PC-3 (cell line): ENCODE data around the gene LTBP1. TPM values are rescaled to one million over a fixed set of nuclear protein-coding genes. Genes with fewer than 3 reads are reported as not detected.

Source experiments
- ATAC-seq: fragments of 200-7000 bp; cut with Tn5 transposase; 2 replicates; pipeline ENCODE4 v1.9.1; 2020; ENCODE audit warnings: mild to moderate bottlenecking, moderate library complexity
- BruUV-seq: library from RNA; stranded (reverse); fragments of 400-500 nt; replicated peaks from 2 replicates; lab custom pipeline; 2021; lab: Mats Ljungman, UMichigan
- CTCF ChIA-PET: fragments of 300-600 bp; sonication (Branson Sonifier 250); formaldehyde crosslinking; loops from one replicate; lab custom pipeline; 2022; ENCODE audit warnings: antibody characterized with exemption; lab: Charles Lee
- POLR2A ChIA-PET: fragments of 300-600 bp; sonication (Branson Sonifier 250); formaldehyde crosslinking; loops from one replicate; lab custom pipeline; 2022; ENCODE audit warnings: antibody characterized with exemption; ENCODE audit not compliant: unreplicated experiment; lab: Charles Lee
- DNase-seq: peaks from one replicate; pipeline ENCODE4 v3.0.0-alpha.2; 2015
- H2AFZ ChIP-seq: fragments of 300-600 bp; sonication (generic); 2 replicates; pipeline ENCODE4 v1.6.0; 2016; ENCODE audit warnings: antibody characterized with exemption, low read length
- H3F3A ChIP-seq: fragments of 300-600 bp; sonication (generic); one replicate; pipeline ENCODE4 v1.6.0; 2017; ENCODE audit warnings: antibody characterized with exemption, low read length, control low read depth, mild to moderate bottlenecking; ENCODE audit not compliant: unreplicated experiment
- H3K27ac ChIP-seq: fragments of 300-600 bp; sonication (generic); 2 replicates; pipeline ENCODE4 v1.5.1; 2016; ENCODE audit warnings: mild to moderate bottlenecking, low read length
- H3K27me3 ChIP-seq: fragments of 300-600 bp; sonication (generic); 2 replicates; pipeline ENCODE4 v1.6.1; 2016; ENCODE audit warnings: low read length, mixed read lengths
- H3K36me3 ChIP-seq: fragments of 300-600 bp; sonication (generic); 2 replicates; pipeline ENCODE4 v1.6.1; 2016; ENCODE audit warnings: low read depth, mixed run types, low read length, mixed read lengths
- H3K4me1 ChIP-seq: fragments of 300-600 bp; sonication (generic); 2 replicates; pipeline ENCODE4 v1.5.1; 2016; ENCODE audit warnings: low read length; ENCODE audit not compliant: insufficient read depth
- H3K4me2 ChIP-seq: fragments of 300-600 bp; sonication (generic); 2 replicates; pipeline ENCODE4 v1.6.0; 2016; ENCODE audit warnings: low read length
- H3K4me3 ChIP-seq: fragments of 300-600 bp; sonication (generic); 2 replicates; pipeline ENCODE4 v1.5.1; 2016; ENCODE audit warnings: mild to moderate bottlenecking, low read length, mixed read lengths
- H3K79me2 ChIP-seq: fragments of 300-600 bp; sonication (generic); 2 replicates; pipeline ENCODE4 v1.6.1; 2017; ENCODE audit warnings: low read length, mixed read lengths
- H3K9ac ChIP-seq: fragments of 300-600 bp; sonication (generic); 2 replicates; pipeline ENCODE4 v1.6.0; 2016; ENCODE audit warnings: mild to moderate bottlenecking, low read length
- H3K9me2 ChIP-seq: fragments of 300-600 bp; sonication (generic); replicated peaks from 2 replicates; pipeline ENCODE4 v1.6.1; 2016; ENCODE audit warnings: mixed run types, low read length, mixed read lengths
- H3K9me3 ChIP-seq: fragments of 300-600 bp; sonication (generic); 2 replicates; pipeline ENCODE4 v1.6.1; 2016; ENCODE audit warnings: low read length, mixed read lengths
- H4K20me1 ChIP-seq: fragments of 300-600 bp; sonication (generic); 2 replicates; pipeline ENCODE4 v1.6.1; 2016; ENCODE audit warnings: low read length, mixed read lengths
- EZH2 ChIP-seq: fragments of 300-600 bp; sonication (generic); IDR thresholded peaks from one replicate; pipeline ENCODE4 v1.6.1; 2017; ENCODE audit warnings: antibody characterized with exemption, mild to moderate bottlenecking, low read length; ENCODE audit not compliant: unreplicated experiment
- EZH2phosphoT487 ChIP-seq: fragments of 300-600 bp; sonication (generic); IDR thresholded peaks from 2 replicates; pipeline ENCODE4 v1.6.1; 2018; ENCODE audit warnings: mild to moderate bottlenecking, antibody characterized with exemption, low read length, borderline replicate concordance
- intact Hi-C: fragments of 100-400 bp; cut with micrococcal nuclease; formaldehyde crosslinking; loops from 2 replicates; pipeline ENCODE4 v1.9.0; 2023
- total RNA-seq: library from RNA; depleted of rRNA; stranded (reverse); fragments of >200 nt; gene quantifications from 2 replicates; pipeline ENCODE4 v1.2.3, GENCODE V29; 2014
- TF ChIP-seq, protein P1 (sequence below): fragments of 300-600 bp; sonication (generic); conservative IDR thresholded peaks from 2 replicates; pipeline ENCODE4 v1.5.1; 2017; ENCODE audit warnings: antibody characterized with exemption, low read depth, mild to moderate bottlenecking, low read length

Gene LTBP1
- total RNA-seq, 1 experiment from 2014 or later, result 45.9 TPM

GRCh38 chr2:32901313-32901712 lies 45.4 kb upstream of the LTBP1 start:
- no peaks in the 10 kb centered on the region for H3K27me3 ChIP-seq
- no peak for TF ChIP-seq EZH2phosphoT487
- TF ChIP-seq, protein P1, sequence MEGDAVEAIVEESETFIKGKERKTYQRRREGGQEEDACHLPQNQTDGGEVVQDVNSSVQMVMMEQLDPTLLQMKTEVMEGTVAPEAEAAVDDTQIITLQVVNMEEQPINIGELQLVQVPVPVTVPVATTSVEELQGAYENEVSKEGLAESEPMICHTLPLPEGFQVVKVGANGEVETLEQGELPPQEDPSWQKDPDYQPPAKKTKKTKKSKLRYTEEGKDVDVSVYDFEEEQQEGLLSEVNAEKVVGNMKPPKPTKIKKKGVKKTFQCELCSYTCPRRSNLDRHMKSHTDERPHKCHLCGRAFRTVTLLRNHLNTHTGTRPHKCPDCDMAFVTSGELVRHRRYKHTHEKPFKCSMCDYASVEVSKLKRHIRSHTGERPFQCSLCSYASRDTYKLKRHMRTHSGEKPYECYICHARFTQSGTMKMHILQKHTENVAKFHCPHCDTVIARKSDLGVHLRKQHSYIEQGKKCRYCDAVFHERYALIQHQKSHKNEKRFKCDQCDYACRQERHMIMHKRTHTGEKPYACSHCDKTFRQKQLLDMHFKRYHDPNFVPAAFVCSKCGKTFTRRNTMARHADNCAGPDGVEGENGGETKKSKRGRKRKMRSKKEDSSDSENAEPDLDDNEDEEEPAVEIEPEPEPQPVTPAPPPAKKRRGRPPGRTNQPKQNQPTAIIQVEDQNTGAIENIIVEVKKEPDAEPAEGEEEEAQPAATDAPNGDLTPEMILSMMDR, result no peak
- no peak for TF ChIP-seq EZH2
- no TSS peak for BruUV-seq
- H4K20me1 ChIP-seq, result no peaks in the 10 kb centered on the region
- no peak overlapping the region for H3K4me3 ChIP-seq
- no peak overlapping the region for H3K9ac ChIP-seq
- H3K4me1 ChIP-seq, result no peaks in the 10 kb centered on the region
- H3F3A ChIP-seq, result no peaks in the 10 kb centered on the region
- DNase-seq, result no peak
- H3K36me3 ChIP-seq, result no peaks in the 10 kb centered on the region
- ATAC-seq, result no peak
- no peaks in the 10 kb centered on the region for H3K9me3 ChIP-seq
- no peak overlapping the region for H3K4me2 ChIP-seq
- no peak overlapping the region for H2AFZ ChIP-seq
- H3K9me2 ChIP-seq, result no peaks in the 10 kb centered on the region
- ChIA-PET CTCF (no interaction called here), POLR2A (no interaction called here)
- H3K27ac ChIP-seq, result no peak overlapping the region
- intact Hi-C loops, result no loop called here
- no peaks in the 10 kb centered on the region for H3K79me2 ChIP-seq

GRCh38 chr2:32902174-32902573 lies 44.6 kb upstream of the LTBP1 start:
- ATAC-seq, result no peak
- Histone ChIP-seq H3K79me2 (no peaks in the 10 kb centered on the region), H3K4me1 (no peaks in the 10 kb centered on the region), H3K9me3 (no peaks in the 10 kb centered on the region), H3K4me3 (no peak overlapping the region), H4K20me1 (no peaks in the 10 kb centered on the region), H3F3A (no peaks in the 10 kb centered on the region), H3K4me2 (no peak overlapping the region), H3K9ac (no peak overlapping the region), H3K27ac (no peak overlapping the region), H3K27me3 (no peaks in the 10 kb centered on the region), H3K9me2 (no peaks in the 10 kb centered on the region), H2AFZ (no peak overlapping the region), H3K36me3 (no peaks in the 10 kb centered on the region)
- TF ChIP-seq EZH2phosphoT487, result no peak
- TF ChIP-seq, protein P1, result no peak
- no peak for TF ChIP-seq EZH2
- CTCF ChIA-PET, result no interaction called here
- BruUV-seq, result no TSS peak
- intact Hi-C loops, result no loop called here
- POLR2A ChIA-PET, result no interaction called here
- no peak for DNase-seq

DNA sequence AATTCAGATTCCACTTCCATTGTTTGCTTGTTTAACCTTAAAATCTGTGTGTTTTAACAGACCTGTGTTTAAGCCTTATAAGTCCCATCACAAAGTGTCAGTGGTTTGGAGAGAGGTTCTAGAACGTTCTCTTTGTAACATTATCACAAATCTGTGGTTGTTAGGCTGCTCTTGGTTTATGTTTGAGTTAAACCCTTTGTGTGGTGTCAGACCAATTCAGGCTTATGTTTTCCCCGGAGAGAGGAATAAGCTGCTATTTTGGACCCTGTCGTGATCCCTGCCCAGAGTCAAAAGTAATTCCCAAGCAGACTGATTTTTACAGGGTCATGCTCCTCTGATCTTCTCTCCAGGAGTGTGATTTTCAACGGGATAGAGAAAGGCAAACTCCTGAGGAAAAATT lies 43.8 kb upstream of the LTBP1 start:
- Histone ChIP-seq H3K9ac (no peak overlapping the region), H2AFZ (no peak overlapping the region), H3K9me2 (no peaks in the 10 kb centered on the region), H4K20me1 (no peaks in the 10 kb centered on the region), H3K27ac (no peak overlapping the region), H3K79me2 (no peaks in the 10 kb centered on the region), H3K4me1 (no peaks in the 10 kb centered on the region), H3K4me2 (no peak overlapping the region), H3K27me3 (no peaks in the 10 kb centered on the region), H3K36me3 (no peaks in the 10 kb centered on the region), H3K4me3 (no peak overlapping the region), H3F3A (no peaks in the 10 kb centered on the region), H3K9me3 (no peaks in the 10 kb centered on the region)
- intact Hi-C loops, result no loop called here
- no peak for TF ChIP-seq EZH2phosphoT487
- no peak for DNase-seq
- ChIA-PET CTCF (no interaction called here), POLR2A (no interaction called here)
- ATAC-seq, result no peak
- no TSS peak for BruUV-seq
